Measurements from ENCODE around the gene PPP2R3B.

- TF ChIP-seq POLR2A (IDR thresholded peaks at IDR 0.05) (no peak), POLR2AphosphoS5 (IDR thresholded peaks at IDR 0.05) (no peak), CTCF (IDR thresholded peaks at IDR 0.05) (no peak)
Measured at GRCh38 chrX:373641-374471, 12.9 kb downstream of the PPP2R3B start.
